Stimulated activated CD8-positive, alpha-beta memory T cell treated with anti-CD3 and anti-CD28 coated beads, Interleukin-12 subunit alpha, Interleukin-12 subunit beta, amount 100 ng/mL, for 4 hours (primary cell): Measurements from ENCODE around the gene UBR4.
"Not testable (repeated sequence)": the region's sequence is repeated elsewhere in the genome, so short reads cannot be mapped to it uniquely, and the experiment has no call there.

Source experiments
- DNase-seq: peaks from one replicate; pipeline ENCODE4 v3.0.0-alpha.2; 2020; ENCODE audit warnings: low read depth

UBR4 gene

GRCh38 chr1:19190468-19190867 lies 19.6 kb downstream of the UBR4 start:
- no peak for DNase-seq

- DNase-seq = no peak
Observed at GRCh38 chr1:19189270-19189669, 20.8 kb downstream of the UBR4 start.

- no peak for DNase-seq
Observed at GRCh38 chr1:19187852-19188251, 22.2 kb downstream of the UBR4 start.

GRCh38 chr1:19186001-19186400 lies 24.1 kb downstream of the UBR4 start:
- no peak for DNase-seq

- no peak for DNase-seq
Observed at GRCh38 chr1:19182223-19182622, 27.8 kb downstream of the UBR4 start.

GRCh38 chr1:19180265-19180657 lies 29.8 kb downstream of the UBR4 start:
- DNase-seq = not testable (repeated sequence)

- no peak for DNase-seq
Observed at GRCh38 chr1:19179597-19180264, 30.3 kb downstream of the UBR4 start.

GRCh38 chr1:19178734-19179398 lies 31.2 kb downstream of the UBR4 start:
- no peak for DNase-seq

GRCh38 chr1:19177811-19178210 lies 32.3 kb downstream of the UBR4 start:
- DNase-seq = no peak

- DNase-seq = no peak
Observed at GRCh38 chr1:19169642-19170041, 40.4 kb downstream of the UBR4 start.

- no peak for DNase-seq
Observed at GRCh38 chr1:19167140-19167539, 42.9 kb downstream of the UBR4 start.

- no peak for DNase-seq
Observed at GRCh38 chr1:19166066-19166465, 44.0 kb downstream of the UBR4 start.

GRCh38 chr1:19165501-19165900 lies 44.6 kb downstream of the UBR4 start:
- no peak for DNase-seq

GRCh38 chr1:19164274-19165015 lies 45.6 kb downstream of the UBR4 start:
- no peak for DNase-seq

GRCh38 chr1:19163261-19163660 lies 46.8 kb downstream of the UBR4 start:
- DNase-seq = no peak

GRCh38 chr1:19160831-19161230 lies 49.2 kb downstream of the UBR4 start:
- no peak for DNase-seq

- DNase-seq = no peak
Observed at GRCh38 chr1:19157653-19158052, 52.4 kb downstream of the UBR4 start.

- no peak for DNase-seq
Observed at GRCh38 chr1:19156676-19157075, 53.4 kb downstream of the UBR4 start.

- DNase-seq = no peak
Observed at GRCh38 chr1:19154876-19155275, 55.2 kb downstream of the UBR4 start.

GRCh38 chr1:19153169-19153568 lies 56.9 kb downstream of the UBR4 start:
- DNase-seq = no peak

GRCh38 chr1:19151537-19151936 lies 58.5 kb downstream of the UBR4 start:
- no peak for DNase-seq

- DNase-seq = no peak
Observed at GRCh38 chr1:19149736-19150135, 60.3 kb downstream of the UBR4 start.

- no peak for DNase-seq
Observed at GRCh38 chr1:19140465-19140864, 69.6 kb downstream of the UBR4 start.
